ENCODE data around the gene GATD1. TPM values are rescaled to one million over a fixed set of nuclear protein-coding genes. Genes with fewer than 3 reads are reported as not detected.
A peak's percentile ranks its signal among the peaks of the same experiment; 100 is the strongest.

GATD1 gene
- total and polyA plus RNA-seq, 9 of the 15 experiments (the other 6 are each of a cell fraction or from before 2014, with no cell fraction given) = 2.8 to 144 (median 36.9) TPM

DNA sequence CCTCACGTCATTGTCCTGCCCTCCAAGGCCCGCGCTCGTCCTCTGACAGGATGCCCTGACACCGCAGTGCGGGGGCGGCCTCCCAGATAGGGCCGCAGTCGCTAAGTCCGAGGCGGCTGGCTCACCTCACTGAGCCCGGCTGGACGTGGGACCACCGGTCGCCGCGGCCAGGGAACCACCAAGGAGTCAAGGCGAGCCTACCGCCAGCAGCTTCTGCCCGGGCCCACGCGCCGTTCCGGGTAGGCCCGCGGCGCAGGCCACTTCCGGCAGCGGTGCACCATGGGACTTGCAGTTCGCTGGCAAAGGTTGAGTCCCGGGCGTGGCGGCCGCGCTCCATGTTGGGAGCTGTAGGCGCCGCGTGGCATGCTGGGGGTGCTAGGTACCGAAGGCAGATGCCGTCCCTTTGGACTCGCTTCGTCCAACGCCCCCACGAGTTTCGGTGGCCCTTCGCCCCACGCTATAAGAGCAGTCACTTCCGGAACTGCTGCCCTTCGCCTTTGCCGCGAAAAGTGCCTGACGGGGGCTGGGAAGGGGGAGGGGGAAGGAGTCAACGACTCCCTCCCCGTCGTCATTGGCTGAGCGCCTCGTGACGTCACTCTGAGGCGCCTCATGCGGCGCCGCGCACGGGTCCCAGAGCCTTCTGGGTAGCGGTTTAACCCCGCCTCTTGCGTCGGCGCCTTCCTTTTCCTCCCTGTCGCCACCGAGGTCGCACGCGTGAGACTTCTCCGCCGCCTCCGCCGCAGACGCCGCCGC, 32.2 kb upstream of the GATD1 start, which contains the start of gene RPLP2 (continued):
- TF ChIP-seq, protein P1, sequence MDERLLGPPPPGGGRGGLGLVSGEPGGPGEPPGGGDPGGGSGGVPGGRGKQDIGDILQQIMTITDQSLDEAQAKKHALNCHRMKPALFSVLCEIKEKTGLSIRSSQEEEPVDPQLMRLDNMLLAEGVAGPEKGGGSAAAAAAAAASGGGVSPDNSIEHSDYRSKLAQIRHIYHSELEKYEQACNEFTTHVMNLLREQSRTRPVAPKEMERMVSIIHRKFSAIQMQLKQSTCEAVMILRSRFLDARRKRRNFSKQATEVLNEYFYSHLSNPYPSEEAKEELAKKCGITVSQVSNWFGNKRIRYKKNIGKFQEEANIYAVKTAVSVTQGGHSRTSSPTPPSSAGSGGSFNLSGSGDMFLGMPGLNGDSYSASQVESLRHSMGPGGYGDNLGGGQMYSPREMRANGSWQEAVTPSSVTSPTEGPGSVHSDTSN (CRISPR knock-in tag; IDR thresholded peaks at IDR 0.05; ENCODE audit: low read depth) = peak; percentile 19; the same call in 1 of the 2 replicates
- TF ChIP-seq, protein P1 (tag; conservative IDR thresholded peaks at IDR 0.05; ENCODE audit: low read depth) = no peak
- TF ChIP-seq MED1 (CRISPR knock-in tag; IDR thresholded peaks at IDR 0.05; ENCODE audit: borderline replicate concordance) (no peak), TCFL5 (CRISPR knock-in tag; conservative IDR thresholded peaks at IDR 0.05) (no peak), JUNB (CRISPR knock-in tag; conservative IDR thresholded peaks at IDR 0.05) (peak; percentile 36; the same call in 1 of the 2 replicates), ZNF589 (CRISPR knock-in tag; IDR thresholded peaks at IDR 0.05; ENCODE audit: low read depth) (0 out of 2 replicates have a peak, but pooled peaks have one; percentile 52), IFI16 (CRISPR knock-in tag; IDR thresholded peaks at IDR 0.05) (no peak), MYC (IDR thresholded peaks at IDR 0.05; ENCODE audit: low read depth, low read length) (peak; percentile 86), MYC (CRISPR knock-in tag; IDR thresholded peaks at IDR 0.05; ENCODE audit: borderline replicate concordance, low read depth) (peak; percentile 97), XRCC3 (IDR thresholded peaks at IDR 0.05) (no peak), YBX1 (IDR thresholded peaks at IDR 0.05) (no peak), KLF1 (tag; IDR thresholded peaks at IDR 0.05) (peak; percentile 96), EHMT2 (IDR thresholded peaks at IDR 0.05) (no peak), ARID2 (IDR thresholded peaks at IDR 0.05) (no peak), ZNF707 (CRISPR knock-in tag; conservative IDR thresholded peaks at IDR 0.05) (no peak), POLR2H (tag; IDR thresholded peaks at IDR 0.05; ENCODE audit: low read depth) (peak; percentile 78)
- TF ChIP-seq, protein P2, sequence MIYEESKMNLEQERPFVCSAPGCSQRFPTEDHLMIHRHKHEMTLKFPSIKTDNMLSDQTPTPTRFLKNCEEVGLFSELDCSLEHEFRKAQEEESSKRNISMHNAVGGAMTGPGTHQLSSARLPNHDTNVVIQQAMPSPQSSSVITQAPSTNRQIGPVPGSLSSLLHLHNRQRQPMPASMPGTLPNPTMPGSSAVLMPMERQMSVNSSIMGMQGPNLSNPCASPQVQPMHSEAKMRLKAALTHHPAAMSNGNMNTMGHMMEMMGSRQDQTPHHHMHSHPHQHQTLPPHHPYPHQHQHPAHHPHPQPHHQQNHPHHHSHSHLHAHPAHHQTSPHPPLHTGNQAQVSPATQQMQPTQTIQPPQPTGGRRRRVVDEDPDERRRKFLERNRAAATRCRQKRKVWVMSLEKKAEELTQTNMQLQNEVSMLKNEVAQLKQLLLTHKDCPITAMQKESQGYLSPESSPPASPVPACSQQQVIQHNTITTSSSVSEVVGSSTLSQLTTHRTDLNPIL (CRISPR knock-in tag; IDR thresholded peaks at IDR 0.05) = no peak
- TF ChIP-seq, protein P3, sequence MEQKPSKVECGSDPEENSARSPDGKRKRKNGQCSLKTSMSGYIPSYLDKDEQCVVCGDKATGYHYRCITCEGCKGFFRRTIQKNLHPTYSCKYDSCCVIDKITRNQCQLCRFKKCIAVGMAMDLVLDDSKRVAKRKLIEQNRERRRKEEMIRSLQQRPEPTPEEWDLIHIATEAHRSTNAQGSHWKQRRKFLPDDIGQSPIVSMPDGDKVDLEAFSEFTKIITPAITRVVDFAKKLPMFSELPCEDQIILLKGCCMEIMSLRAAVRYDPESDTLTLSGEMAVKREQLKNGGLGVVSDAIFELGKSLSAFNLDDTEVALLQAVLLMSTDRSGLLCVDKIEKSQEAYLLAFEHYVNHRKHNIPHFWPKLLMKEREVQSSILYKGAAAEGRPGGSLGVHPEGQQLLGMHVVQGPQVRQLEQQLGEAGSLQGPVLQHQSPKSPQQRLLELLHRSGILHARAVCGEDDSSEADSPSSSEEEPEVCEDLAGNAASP (IDR thresholded peaks at IDR 0.05) = no peak
- TF ChIP-seq, protein P4, sequence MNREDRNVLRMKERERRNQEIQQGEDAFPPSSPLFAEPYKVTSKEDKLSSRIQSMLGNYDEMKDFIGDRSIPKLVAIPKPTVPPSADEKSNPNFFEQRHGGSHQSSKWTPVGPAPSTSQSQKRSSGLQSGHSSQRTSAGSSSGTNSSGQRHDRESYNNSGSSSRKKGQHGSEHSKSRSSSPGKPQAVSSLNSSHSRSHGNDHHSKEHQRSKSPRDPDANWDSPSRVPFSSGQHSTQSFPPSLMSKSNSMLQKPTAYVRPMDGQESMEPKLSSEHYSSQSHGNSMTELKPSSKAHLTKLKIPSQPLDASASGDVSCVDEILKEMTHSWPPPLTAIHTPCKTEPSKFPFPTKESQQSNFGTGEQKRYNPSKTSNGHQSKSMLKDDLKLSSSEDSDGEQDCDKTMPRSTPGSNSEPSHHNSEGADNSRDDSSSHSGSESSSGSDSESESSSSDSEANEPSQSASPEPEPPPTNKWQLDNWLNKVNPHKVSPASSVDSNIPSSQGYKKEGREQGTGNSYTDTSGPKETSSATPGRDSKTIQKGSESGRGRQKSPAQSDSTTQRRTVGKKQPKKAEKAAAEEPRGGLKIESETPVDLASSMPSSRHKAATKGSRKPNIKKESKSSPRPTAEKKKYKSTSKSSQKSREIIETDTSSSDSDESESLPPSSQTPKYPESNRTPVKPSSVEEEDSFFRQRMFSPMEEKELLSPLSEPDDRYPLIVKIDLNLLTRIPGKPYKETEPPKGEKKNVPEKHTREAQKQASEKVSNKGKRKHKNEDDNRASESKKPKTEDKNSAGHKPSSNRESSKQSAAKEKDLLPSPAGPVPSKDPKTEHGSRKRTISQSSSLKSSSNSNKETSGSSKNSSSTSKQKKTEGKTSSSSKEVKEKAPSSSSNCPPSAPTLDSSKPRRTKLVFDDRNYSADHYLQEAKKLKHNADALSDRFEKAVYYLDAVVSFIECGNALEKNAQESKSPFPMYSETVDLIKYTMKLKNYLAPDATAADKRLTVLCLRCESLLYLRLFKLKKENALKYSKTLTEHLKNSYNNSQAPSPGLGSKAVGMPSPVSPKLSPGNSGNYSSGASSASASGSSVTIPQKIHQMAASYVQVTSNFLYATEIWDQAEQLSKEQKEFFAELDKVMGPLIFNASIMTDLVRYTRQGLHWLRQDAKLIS (CRISPR knock-in tag; IDR thresholded peaks at IDR 0.05) = peak; percentile 74; the same call in 1 of the 2 replicates

All from K562 (cell line).